ENCODE results near the gene TAF4. TPM values are rescaled to one million over a fixed set of nuclear protein-coding genes. Genes with fewer than 3 reads are reported as not detected.

The TAF4 gene
- total and polyA plus RNA-seq, 2 donors (not counting 3 experiments of a cell fraction or from before 2014, with no cell fraction given) = 6.1 to 19.5 TPM

DNA sequence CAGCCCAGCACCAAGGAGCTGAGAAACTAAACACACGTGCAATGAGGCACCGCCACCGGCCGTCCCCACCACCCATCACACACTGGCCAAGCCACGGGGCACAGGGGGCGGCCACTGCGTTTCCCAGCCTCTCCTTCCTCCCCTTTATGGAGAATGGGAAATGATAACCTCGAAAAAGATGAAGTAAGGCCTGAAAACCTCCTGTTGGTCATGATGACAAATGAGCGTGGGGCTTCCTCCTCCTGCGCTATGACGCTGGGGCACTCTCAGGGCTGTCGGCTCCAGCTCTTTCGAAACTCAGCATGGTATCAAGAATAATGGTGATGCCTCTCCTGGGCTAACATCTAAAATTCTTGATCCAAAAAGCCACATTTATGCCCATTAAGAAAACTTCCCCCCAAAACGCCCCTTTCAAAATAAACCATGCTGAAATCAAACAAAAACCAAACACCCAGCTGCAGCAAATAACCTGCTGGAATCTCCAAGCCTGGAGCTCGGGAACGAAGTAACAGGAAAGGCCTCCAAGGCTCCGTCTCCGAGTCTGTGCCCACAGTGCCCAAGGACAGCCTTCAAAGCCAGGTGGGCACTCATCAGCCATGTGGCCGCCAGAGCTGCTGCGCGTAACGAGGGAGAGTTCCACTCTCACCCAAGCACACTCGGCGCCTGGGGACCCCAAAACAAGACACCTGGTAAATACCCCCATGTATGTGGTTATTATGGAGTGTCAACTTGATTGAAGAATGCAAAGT, 50.0 kb downstream of the TAF4 start:
- Histone ChIP-seq H3K9me1 (replicated peaks; ENCODE audit: control insufficient read depth, extremely low read depth, insufficient read depth, low read length) (no peaks in the 10 kb centered on the region), H3K79me2 (ENCODE audit: control insufficient read depth, insufficient read depth, low read length) (peaks cover 27% of the 10 kb centered on the region), H3K27ac (ENCODE audit: insufficient read depth, low read depth, low read length) (no peak overlapping the region), H3K9me3 (replicated peaks; ENCODE audit: control insufficient read depth, insufficient read depth, low read length) (no peaks in the 10 kb centered on the region), H3K36me3 (ENCODE audit: control insufficient read depth in 2 of 2, extremely low read depth in 1 of 2, insufficient read depth in 2 of 2, low read length in 2 of 2) (peaks cover 0 to 8% of the 10 kb centered on the region in 2 experiments), H4K20me1 (replicated peaks; ENCODE audit: control insufficient read depth, extremely low read depth, insufficient read depth, low read length) (no peaks in the 10 kb centered on the region), H3K9ac (replicated peaks; ENCODE audit: extremely low read depth, insufficient read depth, low read length) (no peak overlapping the region), H3K4me3 (replicated peaks in 1 of 3; ENCODE audit: insufficient read depth in 1 of 3, low read depth in 1 of 3, low read length in 3 of 3) (no peak overlapping the region), H3K4me1 (ENCODE audit: control insufficient read depth, extremely low read depth, insufficient read depth, low read length) (no peaks in the 10 kb centered on the region), H3K27me3 (ENCODE audit: control insufficient read depth in 2 of 2, insufficient read depth in 2 of 2, low read length in 2 of 2) (no peaks in the 10 kb centered on the region), H3K4me2 (ENCODE audit: insufficient read depth, low read length) (no peak overlapping the region), H2AFZ (ENCODE audit: low read depth, low read length) (no peak overlapping the region)
- DNase-seq (ENCODE audit: low read depth, low spot score) (no peak), FAIRE-seq (no peak)
- intact Hi-C loops (cut with micrococcal nuclease) = loop anchor here (10.0 kb wide), 1 partner anchor 249 kb away; no protein-coding TSS in a partner anchor
- no peak for TF ChIP-seq GATA2 (IDR thresholded peaks at IDR 0.05; ENCODE audit: insufficient read depth, insufficient read length, low read depth, low read length)
- no peak for TF ChIP-seq MAX (IDR thresholded peaks at IDR 0.05; ENCODE audit: insufficient read depth, insufficient read length)
- TF ChIP-seq, protein P1, sequence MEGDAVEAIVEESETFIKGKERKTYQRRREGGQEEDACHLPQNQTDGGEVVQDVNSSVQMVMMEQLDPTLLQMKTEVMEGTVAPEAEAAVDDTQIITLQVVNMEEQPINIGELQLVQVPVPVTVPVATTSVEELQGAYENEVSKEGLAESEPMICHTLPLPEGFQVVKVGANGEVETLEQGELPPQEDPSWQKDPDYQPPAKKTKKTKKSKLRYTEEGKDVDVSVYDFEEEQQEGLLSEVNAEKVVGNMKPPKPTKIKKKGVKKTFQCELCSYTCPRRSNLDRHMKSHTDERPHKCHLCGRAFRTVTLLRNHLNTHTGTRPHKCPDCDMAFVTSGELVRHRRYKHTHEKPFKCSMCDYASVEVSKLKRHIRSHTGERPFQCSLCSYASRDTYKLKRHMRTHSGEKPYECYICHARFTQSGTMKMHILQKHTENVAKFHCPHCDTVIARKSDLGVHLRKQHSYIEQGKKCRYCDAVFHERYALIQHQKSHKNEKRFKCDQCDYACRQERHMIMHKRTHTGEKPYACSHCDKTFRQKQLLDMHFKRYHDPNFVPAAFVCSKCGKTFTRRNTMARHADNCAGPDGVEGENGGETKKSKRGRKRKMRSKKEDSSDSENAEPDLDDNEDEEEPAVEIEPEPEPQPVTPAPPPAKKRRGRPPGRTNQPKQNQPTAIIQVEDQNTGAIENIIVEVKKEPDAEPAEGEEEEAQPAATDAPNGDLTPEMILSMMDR (IDR thresholded peaks at IDR 0.05; ENCODE audit: extremely low read depth in 1 of 2, insufficient read depth in 1 of 2, low read depth in 1 of 2, low read length in 2 of 2) = no peak
- no peak for TF ChIP-seq POLR2AphosphoS5 (IDR thresholded peaks at IDR 0.05; ENCODE audit: insufficient read depth, low read depth, low read length)
- no peak for TF ChIP-seq POLR2A (IDR thresholded peaks at IDR 0.05; ENCODE audit: low read depth, low read length)
- TF ChIP-seq MYC (IDR thresholded peaks at IDR 0.05; ENCODE audit: low read depth, low read length) = no peak
- TF ChIP-seq EZH2 (IDR thresholded peaks at IDR 0.05; ENCODE audit: borderline replicate concordance, low read depth, low read length, severe bottlenecking) = no peak
- no peak for TF ChIP-seq JUN (IDR thresholded peaks at IDR 0.05; ENCODE audit: borderline replicate concordance, insufficient read depth, insufficient read length, low read depth)
- no peak for TF ChIP-seq FOS (IDR thresholded peaks at IDR 0.05; ENCODE audit: borderline replicate concordance, insufficient read depth, low read length)
- dilution Hi-C loops (cut with MboI; ENCODE audit: extremely low pct_ligation_motif_present, low sequenced_read_pairs) = no loop called here
- POLR2A ChIA-PET = no interaction called here
- no TSS peak for BruUV-seq (replicated peaks)
- CTCF ChIA-PET = interaction anchor here (1.1 to 1.2 kb wide), 2 partner anchors 120 to 367 kb away, joined by 3 to 4 read pairs; no protein-coding TSS in a partner anchor

Data from endothelial cell of umbilical vein (primary cell).